Coronary artery (tissue), 2 donors: ENCODE data around the gene PIGO.
A peak's percentile ranks its signal among the peaks of the same experiment; 100 is the strongest.

ENCODE experiments used
- DNase-seq: peaks from one replicate; pipeline ENCODE4 v3.0.0-alpha.2; 2017; ENCODE audit warnings: low spot score
- H3K27ac ChIP-seq, 2 donors: fragments of 200-600 bp; sonication (generic); one replicate each; pipeline ENCODE4 v1.5.1; 2016 to 2019
- H3K4me3 ChIP-seq: fragments of 200-600 bp; sonication (generic); 2 replicates; pipeline ENCODE4 v1.5.1; 2016; ENCODE audit warnings: mild to moderate bottlenecking, moderate library complexity
- CTCF ChIP-seq: fragments of 200-600 bp; sonication (generic); IDR thresholded peaks from one replicate; pipeline ENCODE4 v1.5.1; 2019; ENCODE audit warnings: antibody characterized with exemption

The PIGO gene

GRCh38 chr9:35071814-35072460 lies 24.5 kb downstream of the PIGO start:
- DNase-seq = peak; percentile 92
- TF ChIP-seq CTCF = no peak
- H3K4me3 ChIP-seq = peak overlapping the region; percentile 96
- H3K27ac ChIP-seq = peak overlapping the region; percentile 98 to 100

- TF ChIP-seq CTCF = no peak
- peak overlapping the region; percentile 98 to 100 for H3K27ac ChIP-seq
- H3K4me3 ChIP-seq = peak overlapping the region; percentile 96
- no peak for DNase-seq
These were observed 25.3 kb downstream of the PIGO start for GRCh38 chr9:35070823-35071813.

- Histone ChIP-seq H3K4me3 (no peak overlapping the region), H3K27ac (no peak overlapping the region)
- TF ChIP-seq CTCF = no peak
- no peak for DNase-seq
These were observed 27.4 kb downstream of the PIGO start for GRCh38 chr9:35069020-35069419.

- DNase-seq = no peak
- H3K27ac ChIP-seq = no peak overlapping the region
- no peak for TF ChIP-seq CTCF
These were observed 29.3 kb downstream of the PIGO start for GRCh38 chr9:35067056-35067455.

GRCh38 chr9:35060548-35061207 lies 35.7 kb downstream of the PIGO start:
- H3K27ac ChIP-seq = no peak overlapping the region
- DNase-seq = no peak
- no peak for TF ChIP-seq CTCF
- H3K4me3 ChIP-seq = no peak overlapping the region

More at GRCh38 chr9:35067056-35067455, 29.3 kb downstream of the PIGO start:
- no peak overlapping the region for H3K4me3 ChIP-seq

GRCh38 chr9:35059438-35059837 lies 37.0 kb downstream of the PIGO start:
- TF ChIP-seq CTCF = no peak
- Histone ChIP-seq H3K27ac (no peak overlapping the region), H3K4me3 (no peak overlapping the region)
- no peak for DNase-seq
